ENCODE results near the gene SAMSN1. TPM values are rescaled to one million over a fixed set of nuclear protein-coding genes. Genes with fewer than 3 reads are reported as not detected.

SAMSN1 gene
- total and polyA plus RNA-seq, 12 donors: 0.28 to 12.8 (median 1.6) TPM

- H3K27ac ChIP-seq: no peak overlapping the region
- intact Hi-C loops (cut with DNase I): loop anchor here in 1 of 10 donors (10.0 kb wide), 1 partner anchor 86 kb away; no protein-coding TSS in a partner anchor
- 84 to 89% methylated on average over 1 of the region's 1 CpG for WGBS, 2 donors
- no peak for DNase-seq
- no peak overlapping the region for H3K4me3 ChIP-seq
- no peak for ATAC-seq
- no peaks in the 10 kb centered on the region for H3K27me3 ChIP-seq
- no peaks in the 10 kb centered on the region for H3K9me3 ChIP-seq
- TF ChIP-seq, protein P1, sequence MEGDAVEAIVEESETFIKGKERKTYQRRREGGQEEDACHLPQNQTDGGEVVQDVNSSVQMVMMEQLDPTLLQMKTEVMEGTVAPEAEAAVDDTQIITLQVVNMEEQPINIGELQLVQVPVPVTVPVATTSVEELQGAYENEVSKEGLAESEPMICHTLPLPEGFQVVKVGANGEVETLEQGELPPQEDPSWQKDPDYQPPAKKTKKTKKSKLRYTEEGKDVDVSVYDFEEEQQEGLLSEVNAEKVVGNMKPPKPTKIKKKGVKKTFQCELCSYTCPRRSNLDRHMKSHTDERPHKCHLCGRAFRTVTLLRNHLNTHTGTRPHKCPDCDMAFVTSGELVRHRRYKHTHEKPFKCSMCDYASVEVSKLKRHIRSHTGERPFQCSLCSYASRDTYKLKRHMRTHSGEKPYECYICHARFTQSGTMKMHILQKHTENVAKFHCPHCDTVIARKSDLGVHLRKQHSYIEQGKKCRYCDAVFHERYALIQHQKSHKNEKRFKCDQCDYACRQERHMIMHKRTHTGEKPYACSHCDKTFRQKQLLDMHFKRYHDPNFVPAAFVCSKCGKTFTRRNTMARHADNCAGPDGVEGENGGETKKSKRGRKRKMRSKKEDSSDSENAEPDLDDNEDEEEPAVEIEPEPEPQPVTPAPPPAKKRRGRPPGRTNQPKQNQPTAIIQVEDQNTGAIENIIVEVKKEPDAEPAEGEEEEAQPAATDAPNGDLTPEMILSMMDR (IDR thresholded peaks at IDR 0.05): no peak
- no peaks in the 10 kb centered on the region for H3K4me1 ChIP-seq
- H3K36me3 ChIP-seq: no peaks in the 10 kb centered on the region
Measured at GRCh38 chr21:14448784-14449183, 97.3 kb downstream of the SAMSN1 start.

GRCh38 chr21:14438211-14438610 is 107.9 kb downstream of the SAMSN1 start:
- intact Hi-C loops (cut with DNase I): no loop called here
- H3K4me3 ChIP-seq: no peak overlapping the region
- no peaks in the 10 kb centered on the region for H3K36me3 ChIP-seq
- no peaks in the 10 kb centered on the region for H3K4me1 ChIP-seq
- no peaks in the 10 kb centered on the region for H3K27me3 ChIP-seq
- no peak for ATAC-seq
- peaks cover 0 to 6% (median 0%) of the 10 kb centered on the region in 11 donors for H3K9me3 ChIP-seq
- TF ChIP-seq, protein P1 (IDR thresholded peaks at IDR 0.05): no peak
- 61 to 72% methylated on average over 4 of the region's 4 CpGs for WGBS, 2 donors
- H3K27ac ChIP-seq: no peak overlapping the region
- DNase-seq: no peak

GRCh38 chr21:14435423-14435822 is 110.7 kb downstream of the SAMSN1 start:
- H3K4me3 ChIP-seq: no peak overlapping the region
- WGBS, 2 donors: 61 to 79% methylated on average over 1 of the region's 1 CpG
- intact Hi-C loops (cut with DNase I): no loop called here
- no peak overlapping the region for H3K27ac ChIP-seq
- peaks cover 0 to 6% (median 0%) of the 10 kb centered on the region in 11 donors for H3K9me3 ChIP-seq
- TF ChIP-seq, protein P1 (IDR thresholded peaks at IDR 0.05): no peak
- no peaks in the 10 kb centered on the region for H3K27me3 ChIP-seq
- H3K36me3 ChIP-seq: no peaks in the 10 kb centered on the region
- DNase-seq: no peak
- H3K4me1 ChIP-seq: no peaks in the 10 kb centered on the region
- ATAC-seq: no peak

Other genes starting within 250 kb of the SAMSN1 start
- gene HSPA13, start 163.2 kb downstream of the SAMSN1 start, total RNA-seq: 10 to 100 TPM; 10.6 to 24.0 (median 15.9) TPM
- 10 to 100 TPM in 1 of 2 donors, 1 to 10 TPM in 1; 3.3 to 11.8 TPM for gene HSPA13, start 163.2 kb downstream of the SAMSN1 start, polyA plus RNA-seq

Data from heart right ventricle (tissue), 16 donors.